Measurements from ENCODE around the gene AJUBA.
A peak's percentile ranks its signal among the peaks of the same experiment; 100 is the strongest.
"Not testable (repeated sequence)": the region's sequence is repeated elsewhere in the genome, so short reads cannot be mapped to it uniquely, and the experiment has no call there.

AJUBA gene

DNA sequence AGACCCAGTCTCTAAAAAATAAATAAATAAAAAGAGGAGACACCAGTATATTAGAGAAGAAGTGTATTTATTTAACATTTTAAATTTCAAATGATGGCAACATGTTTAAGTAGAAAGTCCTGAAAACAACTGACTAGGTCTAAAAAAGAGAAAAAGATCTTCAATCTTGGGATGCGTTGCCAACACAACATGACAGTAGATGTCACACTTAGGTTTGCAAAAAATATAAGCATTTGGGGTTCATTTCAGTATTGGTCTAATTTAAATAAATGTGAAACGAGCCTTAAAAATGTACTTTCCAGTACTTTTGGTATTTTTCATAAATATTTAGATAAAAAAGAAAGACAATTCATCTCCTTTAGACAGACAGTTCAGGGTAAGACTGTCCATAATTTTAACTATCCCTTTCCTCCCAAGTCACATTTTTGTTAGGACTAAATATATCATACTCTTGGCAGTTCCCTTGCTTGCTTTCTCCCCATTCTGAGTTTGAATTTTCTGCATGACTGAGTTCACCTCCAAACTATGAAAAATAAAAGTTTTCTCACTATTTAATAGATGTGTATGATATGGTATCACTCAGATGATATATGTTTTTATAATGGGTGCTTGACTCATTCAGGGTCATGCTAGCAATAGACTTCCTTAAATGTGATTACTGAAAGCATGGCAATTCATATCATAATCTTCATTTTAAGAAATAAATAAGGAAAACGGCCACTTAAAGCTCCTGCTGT, 23.3 kb upstream of the AJUBA start:
- no peak for DNase-seq

DNA sequence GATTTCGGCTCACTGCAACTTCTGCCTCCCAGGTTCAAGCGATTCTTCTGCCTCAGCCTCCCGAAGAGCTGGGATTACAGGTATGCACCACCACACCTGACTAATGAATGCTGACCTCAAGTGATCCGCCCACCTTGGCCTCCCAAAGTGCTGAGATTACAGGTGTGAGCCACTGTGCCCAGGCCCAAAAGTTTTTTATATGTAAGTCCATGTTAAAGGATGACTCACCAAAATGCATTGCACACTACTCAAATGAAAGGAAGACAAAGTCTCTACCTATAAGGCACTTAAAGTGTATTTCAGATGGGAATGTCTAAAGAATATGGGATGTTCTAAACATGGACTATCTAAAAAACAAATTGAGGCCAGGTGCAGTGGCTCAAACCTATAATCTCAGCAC, 21.9 kb upstream of the AJUBA start:
- not testable (repeated sequence) for DNase-seq

DNA sequence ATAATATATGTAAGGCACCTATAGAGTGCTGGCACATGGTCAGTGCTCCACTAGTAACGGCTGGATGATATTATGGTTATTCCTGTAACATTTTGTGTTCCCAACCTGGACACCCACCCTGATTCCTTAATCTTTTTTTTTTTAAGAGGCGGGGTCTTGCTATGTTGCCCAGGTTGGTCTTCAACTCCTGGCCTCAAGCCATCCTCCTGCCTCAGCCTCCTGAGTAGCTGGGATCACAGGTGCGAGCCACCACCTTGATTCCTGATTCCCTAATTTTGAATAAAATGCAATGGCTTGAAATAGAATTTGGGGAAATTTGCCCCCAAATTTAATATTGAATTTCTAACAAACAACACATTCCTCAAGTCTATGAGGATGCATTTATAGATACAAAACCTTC, 20.2 kb upstream of the AJUBA start:
- no peak for DNase-seq

DNA sequence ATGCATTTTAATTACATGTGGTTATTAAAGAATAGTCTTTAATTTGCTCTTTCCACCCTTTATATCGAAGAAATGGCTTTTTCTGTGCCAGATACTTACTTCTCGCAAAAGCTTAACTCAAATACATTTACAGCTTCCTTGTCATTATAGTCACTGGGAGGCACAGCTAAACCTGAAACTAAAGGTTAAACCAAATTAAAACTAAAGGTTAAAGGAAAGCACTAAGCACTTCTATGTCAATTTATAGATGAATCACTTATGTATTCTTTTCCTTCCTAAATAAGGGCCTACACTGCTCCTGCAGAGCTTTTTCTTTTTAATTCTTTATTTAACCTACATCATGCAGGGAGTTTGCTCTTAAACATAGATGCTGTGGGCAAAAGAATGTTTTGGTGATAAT, 18.5 kb upstream of the AJUBA start:
- DNase-seq = no peak

DNA sequence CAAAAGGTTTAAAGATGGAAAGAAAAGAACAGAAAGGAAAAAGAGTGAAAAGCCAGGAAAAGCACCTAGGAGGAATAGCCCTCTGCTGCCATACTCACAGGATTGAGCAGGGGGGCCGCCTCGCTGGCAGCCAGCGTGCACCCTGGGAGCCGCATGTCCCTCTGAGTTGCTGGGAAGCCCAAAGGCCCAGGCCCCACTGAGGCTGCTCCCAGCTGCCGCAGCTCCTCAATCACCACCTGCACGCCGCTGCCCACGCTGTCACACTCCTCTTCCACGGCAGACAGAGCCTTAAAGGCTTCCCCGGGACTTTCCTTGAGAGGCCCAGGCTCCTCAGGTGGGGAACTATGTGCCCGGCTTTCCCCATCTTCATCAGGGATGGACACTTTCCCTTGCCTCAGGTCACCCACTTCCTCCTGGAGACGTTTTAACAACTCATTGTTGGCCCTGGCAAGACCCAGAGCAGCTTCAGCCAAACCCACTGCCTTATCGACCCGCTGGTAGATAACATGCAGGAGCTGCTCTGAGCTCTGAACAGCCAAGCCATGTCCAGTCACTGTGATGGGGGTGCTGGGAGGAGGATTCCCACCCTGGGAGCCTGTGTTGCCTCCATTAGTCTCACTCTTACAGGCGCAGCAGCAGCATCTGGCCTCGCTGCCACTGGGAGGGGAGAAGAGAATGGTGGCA, 16.1 kb upstream of the AJUBA start:
- DNase-seq = no peak

DNA sequence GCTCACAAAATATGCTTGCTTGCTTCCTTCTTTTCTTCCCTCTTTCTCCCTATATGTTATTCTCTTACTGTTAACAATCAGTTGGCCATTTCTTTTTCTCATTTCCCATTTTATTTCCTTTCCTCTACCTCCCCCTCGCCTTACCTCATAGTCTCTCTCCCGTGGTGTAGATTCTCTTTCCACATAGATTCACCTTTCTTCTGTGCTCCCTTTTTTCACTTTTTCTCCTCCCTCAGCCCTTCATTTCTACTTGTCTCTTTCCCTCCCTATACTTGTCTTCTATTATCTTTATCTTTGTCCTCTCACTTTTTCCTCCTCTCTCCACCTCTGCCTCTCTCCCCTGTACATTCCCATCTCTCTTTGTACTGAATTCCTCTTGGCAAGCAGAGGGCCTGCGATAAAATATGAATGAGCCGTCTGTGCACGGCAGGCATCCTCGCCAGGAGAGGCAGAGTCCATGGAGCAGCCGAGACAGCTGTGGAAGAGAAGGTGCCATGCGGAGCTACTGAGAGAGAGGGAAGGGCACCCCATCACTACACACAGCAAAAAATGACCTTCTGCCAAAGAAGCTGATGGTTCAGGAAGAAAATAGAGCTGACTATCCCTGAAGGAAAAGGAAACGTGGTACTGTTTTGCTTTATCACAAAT, 15.4 kb upstream of the AJUBA start:
- DNase-seq = no peak

DNA sequence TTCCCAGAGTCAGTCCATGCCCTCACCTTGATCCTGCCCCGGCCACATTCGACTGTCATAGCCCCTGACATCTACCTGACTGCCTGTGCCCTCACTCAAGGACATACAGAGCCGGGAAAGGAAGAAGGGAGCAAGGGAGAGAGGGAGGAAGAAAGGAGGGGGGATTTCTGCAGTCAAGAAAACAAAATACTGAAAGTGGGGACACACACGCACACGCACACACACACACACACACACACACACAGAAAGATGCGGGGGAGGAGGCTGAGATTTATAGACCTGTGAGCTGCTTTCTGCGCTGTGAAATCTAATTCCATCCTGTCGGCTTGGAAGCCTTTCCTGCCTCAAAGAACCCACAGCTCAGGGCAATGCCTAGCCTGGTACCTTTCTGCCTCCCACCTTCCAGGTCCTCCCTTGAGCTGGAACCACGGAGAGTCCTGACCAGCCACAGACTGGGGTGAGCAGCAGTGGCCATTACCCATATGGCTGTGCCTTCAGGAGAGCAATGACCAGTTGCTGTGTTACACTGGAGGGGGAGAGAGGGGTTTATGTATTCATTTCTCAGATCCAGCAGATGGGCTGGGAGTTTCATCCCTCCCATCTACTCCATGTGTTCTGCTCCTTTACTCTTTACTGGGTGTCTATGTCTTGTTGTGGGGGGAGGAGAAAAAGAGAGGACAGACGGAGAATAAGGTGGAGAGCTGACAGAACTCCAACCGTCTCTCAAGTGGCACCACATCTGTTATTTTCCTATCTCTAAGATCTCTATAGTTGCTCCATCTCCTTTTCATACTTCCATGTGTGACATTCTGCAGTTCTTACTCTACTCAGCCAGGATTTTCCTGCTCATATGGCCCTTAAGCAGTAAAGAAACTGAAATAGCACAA, 14.7 kb upstream of the AJUBA start:
- no peak for DNase-seq

DNA sequence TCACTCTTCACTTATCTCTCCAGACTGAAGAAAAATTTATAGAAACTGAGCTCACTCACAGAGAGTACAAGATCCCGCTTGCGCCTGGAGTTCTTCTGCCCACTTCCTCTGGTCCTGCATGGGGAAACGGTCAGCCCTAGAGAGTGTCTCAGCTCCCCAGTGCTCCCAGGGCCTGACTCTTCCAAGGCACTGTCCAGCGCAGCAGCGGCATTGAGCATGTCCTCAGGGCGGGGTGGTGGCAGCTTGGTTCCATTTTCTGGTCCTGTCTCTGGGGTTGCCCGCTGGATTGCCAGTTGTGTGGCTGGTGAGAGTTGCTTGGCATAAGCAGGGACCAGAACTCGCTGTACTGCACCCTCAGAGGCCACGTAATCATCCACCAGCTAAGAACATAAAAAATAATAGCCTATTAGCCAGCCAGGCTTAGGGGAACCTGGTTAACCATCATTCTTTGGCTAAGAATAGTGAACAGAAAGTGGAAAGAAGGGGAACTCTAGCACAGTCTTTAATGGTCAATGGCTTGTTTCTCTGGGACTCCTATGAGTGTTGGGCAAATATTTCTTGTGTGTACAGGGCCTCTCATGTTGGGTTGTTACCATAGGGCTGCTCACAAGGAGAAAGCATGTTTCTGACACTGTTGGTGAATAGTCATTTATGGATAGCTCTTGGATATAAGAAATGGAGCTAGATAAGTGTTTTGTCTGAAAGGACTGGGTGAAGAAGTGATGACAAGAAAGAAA, 13.7 kb upstream of the AJUBA start:
- no peak for DNase-seq

DNA sequence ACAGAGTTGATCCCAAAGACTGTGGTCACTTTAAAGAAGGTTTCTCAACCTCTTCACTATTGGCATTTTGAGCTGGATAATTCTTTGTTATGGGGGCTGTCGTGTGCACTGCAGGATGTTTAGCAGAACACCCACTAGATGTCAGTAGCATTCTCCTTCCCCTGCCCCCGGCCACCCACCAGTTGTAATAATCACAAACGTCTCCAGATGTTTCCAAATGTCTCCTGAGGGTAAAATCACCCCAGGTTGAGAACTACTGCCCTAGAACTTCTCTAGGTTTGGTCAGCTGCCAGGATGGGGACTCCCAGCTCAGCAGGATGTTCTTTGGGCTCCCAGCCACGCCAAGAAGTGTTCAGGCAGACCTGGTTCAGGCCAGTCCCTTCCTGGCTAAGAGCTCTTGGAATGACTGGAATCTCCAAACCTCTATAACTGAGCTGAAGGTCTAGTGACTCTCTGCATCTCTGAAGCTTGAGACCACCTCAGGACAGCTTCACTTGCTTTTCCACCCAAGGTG, 12.5 kb upstream of the AJUBA start:
- peak; percentile 40 to 45 for DNase-seq

DNA sequence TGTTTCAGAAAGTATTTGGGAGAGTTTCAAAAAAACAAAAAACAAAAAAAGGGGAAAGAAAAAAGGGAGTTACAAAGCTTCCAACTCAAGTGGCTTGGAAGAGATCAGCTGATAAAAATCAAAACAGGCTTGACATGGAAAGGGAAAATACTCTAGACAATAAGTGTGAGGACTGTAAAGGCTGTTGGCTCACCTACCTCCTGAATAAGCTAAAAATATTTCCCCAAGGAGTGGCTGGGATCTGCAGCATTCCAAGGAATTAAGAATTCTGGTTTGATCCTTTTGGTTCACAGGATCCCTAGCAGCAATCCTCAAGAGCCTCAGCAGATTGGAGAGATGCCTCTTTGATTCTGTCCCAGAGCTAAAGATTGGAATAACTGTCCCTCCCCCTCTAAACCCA, 11.2 kb upstream of the AJUBA start:
- DNase-seq = no peak

DNA sequence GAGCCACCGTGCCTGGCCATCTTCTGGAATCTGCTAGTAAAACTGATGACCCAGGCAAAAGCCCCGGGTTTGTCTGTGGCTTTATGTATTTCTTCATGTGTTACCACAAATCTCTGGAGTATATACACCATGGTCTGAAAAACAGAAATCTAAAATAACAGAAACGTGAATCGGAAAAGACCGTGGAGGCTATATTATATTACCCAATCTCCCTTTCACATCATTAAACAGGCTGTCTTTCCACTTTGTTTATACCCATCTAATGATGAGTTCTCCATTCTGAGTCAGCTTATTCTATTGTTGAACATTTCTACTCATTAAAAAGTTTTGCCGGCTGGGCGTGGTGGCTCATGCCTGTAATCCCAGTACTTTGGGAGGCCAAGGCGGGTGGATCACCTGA, 9.5 kb upstream of the AJUBA start:
- no peak for DNase-seq

DNA sequence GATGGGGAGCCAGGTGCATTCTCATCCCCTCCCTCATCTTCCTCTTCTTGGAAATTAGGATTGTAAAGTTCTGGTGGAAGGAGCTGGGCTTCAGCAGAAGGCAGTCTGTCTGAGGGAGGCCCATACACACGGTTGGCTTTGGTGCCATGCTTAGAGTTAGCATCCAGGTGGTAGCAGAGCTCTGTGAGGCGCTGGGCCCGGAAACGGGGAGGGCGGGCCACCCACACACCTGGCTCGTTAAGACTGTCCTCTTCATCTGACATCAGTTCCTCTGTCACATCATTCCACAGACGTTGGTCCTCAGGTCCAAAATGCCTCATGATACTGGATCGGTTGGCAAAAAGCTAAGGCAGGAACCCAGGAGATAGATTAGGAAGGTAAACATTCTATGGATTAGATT, 4.9 kb upstream of the AJUBA start:
- no peak for DNase-seq

DNA sequence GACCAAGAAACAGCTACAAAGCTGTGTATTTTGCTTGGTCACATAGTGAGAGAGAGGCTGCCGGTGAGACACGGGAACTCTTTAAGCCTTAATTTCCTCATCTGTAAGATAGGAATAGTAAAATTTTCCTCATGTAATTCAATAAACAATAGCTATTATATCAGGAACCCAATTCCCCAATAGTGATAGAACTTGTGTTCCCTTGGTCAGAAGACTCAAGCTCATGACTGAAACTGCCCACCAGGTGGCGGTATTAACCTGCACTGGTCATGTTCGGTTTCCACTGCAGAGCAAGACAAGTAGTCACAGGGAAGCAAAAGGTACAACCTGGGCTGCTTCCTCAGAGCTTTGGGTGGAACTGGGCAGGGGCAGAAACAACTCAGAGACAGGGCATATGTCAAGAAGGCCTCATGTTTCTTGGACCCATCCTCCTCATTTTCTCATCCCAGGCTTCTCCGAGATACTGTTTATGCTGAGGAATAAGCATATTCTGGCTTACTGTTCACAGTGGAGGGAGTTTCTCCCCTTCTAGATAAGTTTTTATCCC, 4.2 kb upstream of the AJUBA start:
- DNase-seq = peak; percentile 87 to 92

DNA sequence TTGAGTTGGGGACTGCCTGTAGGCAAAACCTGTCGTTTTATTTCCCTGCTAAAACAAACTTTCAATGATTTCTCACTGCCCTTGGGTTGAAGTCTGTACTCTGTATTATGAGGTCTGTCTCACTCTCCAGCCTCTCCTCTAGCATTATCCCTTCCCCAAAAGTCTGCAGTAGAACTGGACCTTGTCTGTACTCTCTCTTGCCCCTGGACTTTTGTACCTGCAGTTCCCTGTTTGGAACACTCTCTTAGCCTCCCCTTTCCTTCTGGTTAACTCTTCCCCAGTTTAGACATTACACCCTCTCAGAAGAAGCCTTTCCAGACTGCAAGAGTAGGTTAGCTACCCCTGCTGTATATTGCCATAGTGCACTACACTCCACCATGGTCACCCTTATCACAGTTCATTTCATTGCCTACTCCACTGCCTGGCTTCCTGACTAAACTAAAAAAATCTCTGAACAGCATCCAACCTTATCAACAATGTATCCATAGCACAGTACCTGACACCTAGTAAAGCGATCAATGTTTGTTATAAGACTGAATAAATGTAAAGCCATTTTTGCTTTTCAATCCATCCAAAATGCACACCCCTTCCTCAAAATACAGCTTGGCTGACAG, 3.6 kb upstream of the AJUBA start:
- no peak for DNase-seq

DNA sequence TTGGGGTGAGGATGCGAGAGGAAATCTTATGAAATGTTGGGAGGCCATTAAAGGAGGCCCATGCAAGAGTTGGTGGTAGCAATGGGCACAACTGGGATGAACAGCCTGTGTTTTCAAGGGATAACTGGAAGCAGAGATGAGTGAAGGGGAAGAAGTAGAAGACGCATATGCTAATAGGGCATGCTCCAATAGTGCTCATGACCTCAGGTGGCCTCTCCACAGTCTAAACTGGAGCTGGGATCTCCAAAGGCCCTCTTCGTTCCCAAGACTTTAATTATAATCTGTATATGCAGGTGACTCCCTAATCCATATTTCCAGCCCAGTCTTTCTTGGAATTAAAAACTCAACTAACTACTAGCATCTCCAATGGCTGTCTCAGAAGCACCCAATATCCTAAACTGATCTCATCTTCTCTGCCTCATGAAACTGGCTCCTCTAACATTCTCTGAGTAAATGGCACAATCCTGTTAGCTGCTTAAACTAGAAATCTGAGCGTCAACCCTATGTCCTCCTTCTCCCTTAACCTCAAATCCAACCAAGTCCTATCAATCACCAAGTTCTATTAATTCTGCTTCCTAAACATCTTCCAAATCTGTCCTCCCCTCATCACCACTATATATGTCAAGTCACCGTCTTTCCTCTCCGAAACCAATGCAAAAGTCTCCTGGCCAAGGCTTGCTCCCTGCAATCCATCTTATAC, 2.8 kb upstream of the AJUBA start:
- DNase-seq = no peak

DNA sequence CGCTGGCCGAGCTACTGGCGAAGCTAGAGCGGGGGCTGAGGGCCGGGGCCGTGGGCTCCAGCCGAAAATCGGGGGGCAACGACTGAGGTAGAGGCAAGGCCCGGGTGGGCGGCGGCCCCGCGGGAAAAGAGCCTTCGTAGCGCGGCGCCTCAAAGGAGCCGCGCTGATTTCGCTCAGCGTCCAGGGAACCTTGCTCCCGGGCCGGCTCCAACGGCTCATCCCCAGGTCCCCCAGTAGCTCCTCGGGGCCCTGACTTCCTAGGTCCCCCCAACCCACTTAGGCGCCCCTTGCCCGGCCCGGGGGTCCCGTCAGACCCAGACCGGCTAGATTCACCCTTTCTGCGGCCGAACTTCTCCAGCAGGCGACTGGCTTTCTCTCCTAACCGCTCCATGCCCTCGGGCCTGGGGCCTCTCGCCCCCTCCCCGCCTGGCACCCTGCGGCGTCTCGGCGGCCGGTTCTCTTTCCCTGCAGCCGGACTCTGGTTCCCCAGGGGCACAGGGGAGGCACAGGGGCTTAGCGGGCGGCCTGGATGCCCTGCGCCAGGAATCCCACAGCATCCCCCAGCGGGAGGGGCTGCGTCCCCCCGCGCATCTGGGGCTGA, 375 bp downstream of the AJUBA start:
- DNase-seq = no peak

DNA sequence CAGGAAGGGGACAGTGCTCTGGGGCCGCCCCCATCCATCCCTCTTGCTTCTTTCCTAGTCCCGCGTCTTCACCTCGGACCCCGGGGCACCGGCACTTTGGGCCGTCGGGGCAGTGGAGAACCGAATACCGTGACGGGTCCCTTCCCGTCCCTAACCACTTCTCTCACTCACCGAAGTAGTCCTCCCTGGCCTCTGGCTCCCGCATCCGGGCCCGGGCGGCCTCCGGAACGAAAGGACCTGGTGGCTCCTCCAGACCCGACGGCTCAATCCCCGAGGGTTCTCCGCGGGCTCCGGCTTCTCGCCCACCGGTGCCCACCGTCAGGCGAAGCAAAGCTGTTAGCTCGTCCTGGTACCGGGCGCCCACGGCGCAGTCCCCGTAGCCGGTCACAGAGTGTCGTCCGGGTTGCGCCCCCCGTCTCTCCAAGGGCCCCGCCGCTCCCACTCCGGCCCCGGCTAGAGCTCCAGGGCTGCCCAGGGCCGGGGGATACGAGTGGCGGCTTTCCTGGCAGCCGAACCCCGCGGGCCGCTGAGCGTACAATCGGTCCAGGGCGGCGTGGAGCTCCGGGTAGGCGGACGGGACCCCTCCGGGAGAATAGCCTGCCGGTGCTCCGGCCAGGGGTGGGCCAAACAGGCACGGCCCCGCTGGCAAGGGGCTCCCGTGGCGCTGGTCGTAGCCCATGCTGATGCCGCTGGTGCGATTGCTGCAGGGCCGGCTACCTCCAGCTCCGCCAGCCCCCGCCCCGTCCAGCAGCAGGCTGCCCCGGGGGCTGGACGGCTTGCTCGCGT, 1.1 kb downstream of the AJUBA start:
- peak; percentile 8 for DNase-seq

DNA sequence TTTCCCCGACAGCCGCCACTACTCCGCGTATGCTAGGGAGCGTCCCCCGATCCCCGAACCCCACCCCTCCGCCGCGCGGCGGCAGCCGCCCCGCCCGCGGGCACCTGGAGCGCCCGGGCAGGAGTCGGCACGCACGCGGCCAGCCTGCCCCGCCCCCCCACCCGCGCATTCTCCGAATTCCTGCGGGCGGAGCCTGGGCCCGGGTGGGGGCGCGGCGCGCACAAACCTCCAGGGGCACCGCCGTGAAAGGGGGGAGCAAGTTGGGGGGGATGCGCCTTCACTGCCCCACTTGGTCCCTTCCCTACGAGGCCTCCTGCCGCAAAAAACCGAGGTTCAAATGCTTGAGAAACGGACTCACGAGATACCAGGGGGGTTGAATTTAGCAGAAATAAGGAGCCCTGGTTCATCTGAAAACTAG, 1.7 kb downstream of the AJUBA start:
- peak; percentile 38 to 42 for DNase-seq

DNA sequence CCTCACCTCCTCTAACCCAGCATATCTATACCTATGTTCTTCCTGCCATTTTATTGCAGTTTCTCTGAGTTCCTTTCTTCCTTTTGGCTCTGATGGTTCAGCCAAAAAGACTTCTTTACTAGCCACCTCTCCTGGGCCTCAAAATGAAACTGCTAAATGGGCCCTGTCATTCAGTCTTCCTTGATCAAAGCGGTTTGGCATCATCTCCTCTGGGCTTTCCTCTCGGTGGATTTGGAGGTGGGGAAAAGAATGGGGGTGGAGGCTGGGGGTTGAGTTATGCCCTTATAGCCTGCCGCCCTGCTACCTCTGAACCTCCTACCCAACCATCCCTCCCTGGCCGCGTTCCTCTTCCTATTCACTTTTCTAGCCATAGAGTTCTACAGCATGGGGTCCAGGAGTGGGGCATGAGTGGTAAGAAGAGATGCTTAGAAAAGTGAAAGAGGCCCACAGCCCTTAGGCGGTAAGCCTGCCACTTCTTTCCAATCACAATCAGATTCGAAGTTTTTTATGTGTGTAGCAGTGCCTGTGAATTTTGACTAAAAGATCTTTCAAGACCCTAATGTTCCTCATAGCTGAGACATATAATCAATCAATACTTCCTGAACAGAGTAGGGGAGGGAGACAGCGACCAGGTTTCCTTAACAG, 2.5 kb downstream of the AJUBA start:
- no peak for DNase-seq

Measured in activated CD4-positive, alpha-beta T cell treated with anti-CD3 and anti-CD28 coated beads for 4 hours (primary cell).